Measurements from ENCODE around the gene RAB1B.

- TF ChIP-seq CTCF (IDR thresholded peaks at IDR 0.05; ENCODE audit: low read length) (no peak; the same call in 1 of the 2 replicates), EZH2 (IDR thresholded peaks at IDR 0.05; ENCODE audit: borderline replicate concordance, low read length) (no peak)
Measured at GRCh38 chr11:66311470-66311964, 43.1 kb downstream of the RAB1B start.
